Smooth muscle cell (in vitro differentiated cells): ENCODE data around the gene ATP13A1. TPM values are rescaled to one million over a fixed set of nuclear protein-coding genes. Genes with fewer than 3 reads are reported as not detected.
A peak's percentile ranks its signal among the peaks of the same experiment; 100 is the strongest.

Source experiments
- DNase-seq: peaks from one replicate; lab custom pipeline; 2025; ENCODE audit not compliant: unreplicated experiment; lab: John Stamatoyannopoulos, UW
- H2AFZ ChIP-seq: fragments of 200-600 bp; sonication (generic); 2 replicates; pipeline ENCODE4 v1.6.0; 2016; ENCODE audit warnings: antibody characterized with exemption, low read depth, mild to moderate bottlenecking
- H3F3A ChIP-seq: fragments of 200-600 bp; sonication (generic); 2 replicates; pipeline ENCODE4 v1.6.0; 2017; ENCODE audit warnings: antibody characterized with exemption, low read depth
- H3K27ac ChIP-seq: fragments of 200-600 bp; sonication (generic); 2 replicates; pipeline ENCODE4 v1.5.1; 2016; ENCODE audit warnings: low read depth, mild to moderate bottlenecking
- H3K27me3 ChIP-seq: fragments of 200-600 bp; sonication (generic); 2 replicates; pipeline ENCODE4 v1.6.1; 2016; ENCODE audit warnings: low read depth, mild to moderate bottlenecking
- H3K36me3 ChIP-seq: fragments of 200-600 bp; sonication (generic); 2 replicates; pipeline ENCODE4 v1.5.1; 2016; ENCODE audit warnings: low read depth
- H3K4me1 ChIP-seq: fragments of 200-600 bp; sonication (generic); 2 replicates; pipeline ENCODE4 v1.5.1; 2016; ENCODE audit warnings: low read depth
- H3K4me2 ChIP-seq: fragments of 200-600 bp; sonication (generic); 2 replicates; pipeline ENCODE4 v1.6.0; 2016; ENCODE audit warnings: mild to moderate bottlenecking
- H3K4me3 ChIP-seq: fragments of 200-600 bp; sonication (generic); 2 replicates; pipeline ENCODE4 v1.5.1; 2016; ENCODE audit warnings: mild to moderate bottlenecking
- H3K79me2 ChIP-seq: fragments of 200-600 bp; sonication (generic); 2 replicates; pipeline ENCODE4 v1.6.0; 2016; ENCODE audit warnings: low read depth, mild to moderate bottlenecking
- H3K9ac ChIP-seq: fragments of 200-600 bp; sonication (generic); 2 replicates; pipeline ENCODE4 v1.6.0; 2016; ENCODE audit warnings: low read depth
- H3K9me3 ChIP-seq: fragments of 200-600 bp; sonication (generic); replicated peaks from 2 replicates; pipeline ENCODE4 v1.5.1; 2016; ENCODE audit warnings: low read depth
- H4K20me1 ChIP-seq: fragments of 200-600 bp; sonication (generic); 2 replicates; pipeline ENCODE4 v1.6.0; 2016; ENCODE audit warnings: low read depth
- WGBS: methylation state at CpG from one replicate; pipeline ENCODE4 v1.1.7; 2016; ENCODE audit warnings: low lambda C conversion rate; 5-methylcytosine and 5-hydroxymethylcytosine counted together
- polyA plus RNA-seq: library from polyadenylated mRNA; unstranded; fragments of >200 nt; fragmentation: Nextera tagmentation; extraction: Ambion mirVana; gene quantifications from 2 replicates; pipeline ENCODE4 v1.2.1, GENCODE V29; 2016
- total RNA-seq: library from RNA; depleted of rRNA; stranded (reverse); fragments of >200 nt; gene quantifications from 2 replicates; pipeline ENCODE4 v1.2.3, GENCODE V29; 2014
- TF ChIP-seq, protein P1 (sequence below): fragments of 200-600 bp; sonication (generic); IDR thresholded peaks from 2 replicates; pipeline ENCODE4 v1.5.1; 2017; ENCODE audit warnings: borderline replicate concordance, mild to moderate bottlenecking, antibody characterized with exemption; ENCODE audit not compliant: insufficient read depth, poor library complexity, severe bottlenecking

Gene ATP13A1
- total and polyA plus RNA-seq, 2 experiments from 2014 or later: 48.1 to 51.4 TPM

GRCh38 chr19:19661675-19662251 lies 1.7 kb downstream of the ATP13A1 start:
- H3K79me2 ChIP-seq: peaks cover 34% of the 10 kb centered on the region
- WGBS: 87% methylated on average over 18 of the region's 18 CpGs
- H2AFZ ChIP-seq: no peak overlapping the region
- H3K4me1 ChIP-seq: peaks cover 15% of the 10 kb centered on the region
- H3F3A ChIP-seq: no peaks in the 10 kb centered on the region
- no peaks in the 10 kb centered on the region for H3K9me3 ChIP-seq
- H3K4me3 ChIP-seq: no peak overlapping the region
- no peaks in the 10 kb centered on the region for H3K27me3 ChIP-seq
- H4K20me1 ChIP-seq: peaks cover 31% of the 10 kb centered on the region
- TF ChIP-seq, protein P1, sequence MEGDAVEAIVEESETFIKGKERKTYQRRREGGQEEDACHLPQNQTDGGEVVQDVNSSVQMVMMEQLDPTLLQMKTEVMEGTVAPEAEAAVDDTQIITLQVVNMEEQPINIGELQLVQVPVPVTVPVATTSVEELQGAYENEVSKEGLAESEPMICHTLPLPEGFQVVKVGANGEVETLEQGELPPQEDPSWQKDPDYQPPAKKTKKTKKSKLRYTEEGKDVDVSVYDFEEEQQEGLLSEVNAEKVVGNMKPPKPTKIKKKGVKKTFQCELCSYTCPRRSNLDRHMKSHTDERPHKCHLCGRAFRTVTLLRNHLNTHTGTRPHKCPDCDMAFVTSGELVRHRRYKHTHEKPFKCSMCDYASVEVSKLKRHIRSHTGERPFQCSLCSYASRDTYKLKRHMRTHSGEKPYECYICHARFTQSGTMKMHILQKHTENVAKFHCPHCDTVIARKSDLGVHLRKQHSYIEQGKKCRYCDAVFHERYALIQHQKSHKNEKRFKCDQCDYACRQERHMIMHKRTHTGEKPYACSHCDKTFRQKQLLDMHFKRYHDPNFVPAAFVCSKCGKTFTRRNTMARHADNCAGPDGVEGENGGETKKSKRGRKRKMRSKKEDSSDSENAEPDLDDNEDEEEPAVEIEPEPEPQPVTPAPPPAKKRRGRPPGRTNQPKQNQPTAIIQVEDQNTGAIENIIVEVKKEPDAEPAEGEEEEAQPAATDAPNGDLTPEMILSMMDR: no peak
- DNase-seq: no peak
- H3K27ac ChIP-seq: no peak overlapping the region
- peak overlapping the region; percentile 95 for H3K4me2 ChIP-seq
- H3K9ac ChIP-seq: no peak overlapping the region
- H3K36me3 ChIP-seq: no peaks in the 10 kb centered on the region

DNA sequence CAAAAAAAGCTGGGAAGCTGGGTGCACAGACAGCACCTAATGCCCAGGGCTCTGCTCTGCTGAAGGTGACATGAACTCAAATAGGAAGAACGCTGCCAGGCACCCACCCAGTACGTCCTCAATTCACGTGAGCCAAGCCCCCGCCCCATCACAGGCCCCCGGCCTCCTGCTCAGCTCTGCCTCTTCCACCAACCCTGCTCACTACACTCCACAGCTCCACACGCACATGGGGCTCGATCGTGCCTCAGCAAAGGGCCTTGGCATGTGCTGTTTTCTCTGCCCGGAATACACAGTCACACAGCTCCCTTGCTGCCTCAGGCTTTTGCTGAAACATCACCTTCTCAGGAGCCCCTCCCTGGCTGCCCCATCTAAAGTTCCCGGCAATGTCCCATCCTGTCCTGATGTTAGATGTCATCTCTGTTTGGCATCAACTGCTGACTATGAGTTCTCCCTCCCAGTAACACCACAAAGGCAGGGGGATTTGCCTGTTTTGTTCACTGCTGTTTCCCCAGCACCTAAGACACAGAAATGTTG lies 2.3 kb downstream of the ATP13A1 start:
- 87% methylated on average over 9 of the region's 10 CpGs for WGBS

DNA sequence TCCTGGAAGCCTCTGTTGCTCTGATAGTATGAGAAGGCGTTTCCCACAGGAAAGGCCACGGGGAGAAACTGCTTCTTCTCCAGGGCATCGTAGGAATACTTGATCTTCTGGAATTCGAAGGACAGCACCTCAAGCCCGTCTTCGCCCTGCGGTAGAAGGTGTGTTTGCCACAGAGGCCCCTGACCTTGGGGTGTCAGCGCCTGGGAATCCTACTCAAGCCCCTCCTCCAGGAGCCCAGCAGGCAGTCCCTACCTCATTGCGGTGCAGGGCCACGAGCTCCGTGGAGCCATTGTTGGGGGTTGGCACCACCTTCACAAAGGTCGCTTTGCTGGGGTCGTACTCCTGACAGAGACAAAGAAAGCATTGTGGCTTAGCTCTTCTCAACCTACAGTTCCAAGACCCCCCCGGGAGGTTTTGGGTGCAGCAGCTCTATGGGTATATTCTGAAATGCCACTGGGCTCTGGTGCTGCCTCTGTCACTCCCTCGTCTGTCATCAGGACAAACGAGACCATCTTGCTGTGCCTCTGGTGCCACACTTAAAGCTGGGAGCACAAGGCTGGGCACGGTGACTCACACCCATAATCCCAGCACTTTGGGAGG lies 3.7 kb downstream of the ATP13A1 start:
- Histone ChIP-seq H3K36me3 (no peaks in the 10 kb centered on the region), H3K27me3 (no peaks in the 10 kb centered on the region), H3K9me3 (no peaks in the 10 kb centered on the region), H3K4me1 (peaks cover 15% of the 10 kb centered on the region), H4K20me1 (peaks cover 31% of the 10 kb centered on the region), H3K4me2 (no peak overlapping the region), H2AFZ (no peak overlapping the region), H3K79me2 (peaks cover 34% of the 10 kb centered on the region), H3F3A (no peaks in the 10 kb centered on the region), H3K27ac (no peak overlapping the region), H3K4me3 (no peak overlapping the region), H3K9ac (no peak overlapping the region)
- TF ChIP-seq, protein P1: no peak
- 94% methylated on average over 17 of the region's 17 CpGs for WGBS
- DNase-seq: no peak

More for the DNA sequence above, 2.3 kb downstream of the ATP13A1 start:
- Histone ChIP-seq H3F3A (no peaks in the 10 kb centered on the region), H3K27ac (no peak overlapping the region), H4K20me1 (peaks cover 31% of the 10 kb centered on the region), H3K9me3 (no peaks in the 10 kb centered on the region), H3K27me3 (no peaks in the 10 kb centered on the region), H3K36me3 (no peaks in the 10 kb centered on the region), H2AFZ (no peak overlapping the region), H3K4me2 (no peak overlapping the region), H3K4me3 (no peak overlapping the region), H3K79me2 (peaks cover 34% of the 10 kb centered on the region), H3K9ac (no peak overlapping the region), H3K4me1 (peaks cover 15% of the 10 kb centered on the region)
- no peak for DNase-seq
- TF ChIP-seq, protein P1: no peak
